ENCODE results near the gene CAMK2B. TPM values are rescaled to one million over a fixed set of nuclear protein-coding genes. Genes with fewer than 3 reads are reported as not detected.

CAMK2B gene
- polyA plus RNA-seq, 2 of the 4 experiments (the other 2 are of a cell fraction): 0.17 TPM; not detected in 1

DNA sequence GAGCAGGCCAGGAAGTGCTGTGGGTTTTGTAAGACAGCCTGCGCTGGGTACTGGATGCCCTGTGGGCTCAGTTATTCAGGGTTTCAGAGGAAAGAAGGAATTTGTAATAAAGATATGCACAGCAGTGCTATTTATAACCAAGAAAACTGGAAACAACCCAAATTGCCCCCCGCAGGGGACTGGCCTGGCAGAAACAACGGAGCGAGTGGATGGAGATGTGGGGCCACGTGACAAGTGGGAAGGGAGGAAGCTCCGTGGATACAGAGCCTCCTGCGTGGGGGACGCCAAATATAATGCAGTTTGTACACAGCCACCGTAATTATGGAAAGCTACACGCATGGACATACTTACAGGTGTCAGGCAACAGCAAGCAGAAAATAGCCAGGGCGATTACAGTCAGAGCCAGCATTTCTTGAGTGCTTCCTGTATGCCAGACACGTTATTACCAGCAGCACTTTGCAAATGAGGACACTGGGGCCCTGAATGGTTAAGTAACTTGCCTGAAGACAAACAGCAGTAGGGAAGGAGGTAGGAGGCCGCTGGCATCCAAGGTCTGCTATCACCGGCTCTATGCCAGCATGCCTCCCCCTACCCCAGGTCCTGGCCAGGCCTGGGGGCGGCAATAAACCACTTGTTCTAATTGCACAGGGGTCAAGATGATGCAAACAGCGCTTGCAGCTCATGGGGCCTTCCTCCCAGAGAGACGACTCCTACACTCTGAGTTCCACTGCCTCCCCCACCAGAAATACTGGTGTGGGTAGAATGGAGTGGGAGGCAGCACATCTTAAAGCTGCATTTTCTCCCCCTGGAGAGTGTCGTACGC lies 8.7 kb upstream of the CAMK2B start (continued):
- TF ChIP-seq RCOR1 (IDR thresholded peaks at IDR 0.05; ENCODE audit: low read depth, low read length) (no peak), HDAC2 (IDR thresholded peaks at IDR 0.05) (no peak), MAZ (IDR thresholded peaks at IDR 0.05; ENCODE audit: borderline replicate concordance, low read depth, low read length) (no peak), HOXA7 (CRISPR knock-in tag; IDR thresholded peaks at IDR 0.05) (no peak), MAFK (IDR thresholded peaks at IDR 0.05; ENCODE audit: partially characterized antibody) (no peak)

DNA sequence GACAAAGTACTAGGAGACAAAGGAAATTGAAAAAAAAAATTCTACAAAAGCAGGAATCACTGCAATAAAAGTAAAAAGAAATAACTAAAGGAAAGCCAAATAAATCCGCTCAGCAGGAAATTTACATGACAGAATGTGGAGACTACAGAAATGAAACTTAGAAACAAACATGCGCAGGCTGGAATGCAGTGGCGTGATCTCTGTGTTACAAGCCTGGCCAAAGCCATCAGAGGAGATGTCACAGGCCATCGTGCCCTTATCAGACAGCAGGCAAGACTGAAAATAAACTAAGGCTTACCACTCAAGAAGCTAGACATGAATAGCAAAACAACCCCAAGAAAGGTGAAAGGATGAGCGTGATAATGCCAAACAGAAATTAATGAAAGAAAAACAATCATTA lies 6.3 kb upstream of the CAMK2B start:
- no peak overlapping the region for H3K4me2 ChIP-seq
- WGBS (ENCODE audit: missing lambda C conversion rate): 61% methylated on average over 5 of the region's 5 CpGs
- TF ChIP-seq CEBPB (IDR thresholded peaks at IDR 0.05) (no peak), CBX2 (IDR thresholded peaks at IDR 0.05; ENCODE audit: borderline replicate concordance, low read depth) (no peak), E2F6 (IDR thresholded peaks at IDR 0.05; ENCODE audit: borderline replicate concordance, low read depth) (no peak), KDM1A (IDR thresholded peaks at IDR 0.05; ENCODE audit: low read depth) (no peak), CHD4 (IDR thresholded peaks at IDR 0.05; ENCODE audit: borderline replicate concordance) (no peak), RNF2 (IDR thresholded peaks at IDR 0.05; ENCODE audit: borderline replicate concordance, low read depth) (no peak), BHLHE40 (IDR thresholded peaks at IDR 0.05; ENCODE audit: low read depth, low read length) (no peak), RCOR1 (IDR thresholded peaks at IDR 0.05; ENCODE audit: low read depth, low read length) (no peak), NR3C1 (IDR thresholded peaks at IDR 0.05) (no peak), CBX8 (IDR thresholded peaks at IDR 0.05) (no peak), ZC3H11A (IDR thresholded peaks at IDR 0.05) (no peak), NFE2L2 (conservative IDR thresholded peaks at IDR 0.05; ENCODE audit: low read length) (no peak), HEYL (CRISPR knock-in tag; IDR thresholded peaks at IDR 0.05) (no peak), ZSCAN20 (CRISPR knock-in tag; IDR thresholded peaks at IDR 0.05) (no peak), HOXB13 (CRISPR knock-in tag; IDR thresholded peaks at IDR 0.05; ENCODE audit: low read depth) (no peak), PBX3 (IDR thresholded peaks at IDR 0.05) (no peak), JUN (IDR thresholded peaks at IDR 0.05) (no peak), MAZ (IDR thresholded peaks at IDR 0.05; ENCODE audit: borderline replicate concordance, low read depth, low read length) (no peak)
- TF ChIP-seq, protein P1, sequence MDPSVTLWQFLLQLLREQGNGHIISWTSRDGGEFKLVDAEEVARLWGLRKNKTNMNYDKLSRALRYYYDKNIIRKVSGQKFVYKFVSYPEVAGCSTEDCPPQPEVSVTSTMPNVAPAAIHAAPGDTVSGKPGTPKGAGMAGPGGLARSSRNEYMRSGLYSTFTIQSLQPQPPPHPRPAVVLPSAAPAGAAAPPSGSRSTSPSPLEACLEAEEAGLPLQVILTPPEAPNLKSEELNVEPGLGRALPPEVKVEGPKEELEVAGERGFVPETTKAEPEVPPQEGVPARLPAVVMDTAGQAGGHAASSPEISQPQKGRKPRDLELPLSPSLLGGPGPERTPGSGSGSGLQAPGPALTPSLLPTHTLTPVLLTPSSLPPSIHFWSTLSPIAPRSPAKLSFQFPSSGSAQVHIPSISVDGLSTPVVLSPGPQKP (IDR thresholded peaks at IDR 0.05; ENCODE audit: low read depth, low read length): no peak
- no peaks in the 10 kb centered on the region for H3K9me3 ChIP-seq
- no peak overlapping the region for H3K4me3 ChIP-seq
- no peak for DNase-seq (ENCODE audit: low read depth in 1 of 2, low spot score in 1 of 2)
- ChIA-PET CTCF (no interaction called here), POLR2A (no interaction called here)
- no peak for ATAC-seq
- no peak overlapping the region for H3K27ac ChIP-seq
- H3K4me1 ChIP-seq: no peaks in the 10 kb centered on the region
- FAIRE-seq: no peak

DNA sequence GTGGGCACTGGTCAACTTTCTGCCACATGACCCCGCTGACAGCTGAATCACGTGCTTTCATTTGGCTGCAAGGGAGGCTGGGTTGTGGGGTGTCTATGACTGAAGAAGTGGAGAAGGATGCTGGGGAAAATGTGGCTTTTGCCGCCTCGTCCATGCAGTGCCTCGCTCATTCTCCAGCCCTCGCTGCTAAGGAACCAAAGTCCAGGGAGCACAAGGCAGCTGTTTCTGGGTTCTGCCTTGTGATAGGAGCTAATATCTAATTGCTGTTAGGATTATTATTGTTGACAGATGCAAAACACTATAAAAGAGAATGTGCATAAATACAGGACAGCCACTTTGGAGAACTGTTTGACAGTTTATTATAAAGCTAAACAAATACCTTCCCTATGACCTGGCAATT lies 4.9 kb upstream of the CAMK2B start:
- ChIA-PET CTCF (interaction anchor here (1.0 kb wide), 1 partner anchor 19 kb away, joined by 3 read pairs; no protein-coding TSS in a partner anchor), POLR2A (no interaction called here)
- Histone ChIP-seq H3K9me3 (no peaks in the 10 kb centered on the region), H3K27ac (no peak overlapping the region), H3K4me1 (no peaks in the 10 kb centered on the region), H3K4me2 (no peak overlapping the region), H3K4me3 (no peak overlapping the region)
- 78% methylated on average over 6 of the region's 6 CpGs for WGBS (ENCODE audit: missing lambda C conversion rate)
- ATAC-seq (no peak), DNase-seq (ENCODE audit: low read depth in 1 of 2, low spot score in 1 of 2) (no peak), FAIRE-seq (no peak)
- TF ChIP-seq MAFK (IDR thresholded peaks at IDR 0.05; ENCODE audit: partially characterized antibody) (no peak), ATOH8 (CRISPR knock-in tag; IDR thresholded peaks at IDR 0.05; ENCODE audit: low read depth) (no peak), NPAS2 (CRISPR knock-in tag; IDR thresholded peaks at IDR 0.05; ENCODE audit: borderline replicate concordance) (no peak), JUN (IDR thresholded peaks at IDR 0.05) (no peak)
- TF ChIP-seq, protein P2, sequence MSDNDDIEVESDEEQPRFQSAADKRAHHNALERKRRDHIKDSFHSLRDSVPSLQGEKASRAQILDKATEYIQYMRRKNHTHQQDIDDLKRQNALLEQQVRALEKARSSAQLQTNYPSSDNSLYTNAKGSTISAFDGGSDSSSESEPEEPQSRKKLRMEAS (IDR thresholded peaks at IDR 0.05): no peak
